HG02884 (cell line): ENCODE results near the gene OR14A2.
A peak's percentile ranks its signal among the peaks of the same experiment; 100 is the strongest.
"Not testable (repeated sequence)": the region's sequence is repeated elsewhere in the genome, so short reads cannot be mapped to it uniquely, and the experiment has no call there.

Source experiments
- ATAC-seq: cut with Tn5 transposase; IDR thresholded peaks from one replicate; pipeline ENCODE4 v1.9.1; 2021; ENCODE audit warnings: mild to moderate bottlenecking, moderate library complexity; ENCODE audit not compliant: unreplicated experiment

Gene OR14A2

DNA sequence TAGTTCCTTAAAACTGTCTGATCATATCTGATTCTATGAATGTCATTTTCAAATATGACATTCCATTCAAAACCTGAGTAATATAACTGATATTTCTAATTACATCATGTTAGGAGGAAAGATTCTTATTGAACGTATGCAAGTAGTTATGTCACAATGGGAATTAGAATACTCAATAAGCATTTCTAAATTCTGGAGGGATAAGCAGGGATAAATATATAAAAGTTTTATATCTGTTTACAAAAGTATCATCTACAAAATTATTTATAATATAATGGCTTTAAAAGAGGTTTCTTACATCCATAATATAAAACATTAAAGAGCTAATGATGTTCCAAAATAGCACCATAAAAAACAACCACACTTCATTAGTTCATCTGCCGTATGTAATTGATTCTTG, at the start of gene OR14A2:
OR14A2 (minus strand) TSS at position 101 of the 400 bp plus-strand sequence.
- no peak for ATAC-seq

DNA sequence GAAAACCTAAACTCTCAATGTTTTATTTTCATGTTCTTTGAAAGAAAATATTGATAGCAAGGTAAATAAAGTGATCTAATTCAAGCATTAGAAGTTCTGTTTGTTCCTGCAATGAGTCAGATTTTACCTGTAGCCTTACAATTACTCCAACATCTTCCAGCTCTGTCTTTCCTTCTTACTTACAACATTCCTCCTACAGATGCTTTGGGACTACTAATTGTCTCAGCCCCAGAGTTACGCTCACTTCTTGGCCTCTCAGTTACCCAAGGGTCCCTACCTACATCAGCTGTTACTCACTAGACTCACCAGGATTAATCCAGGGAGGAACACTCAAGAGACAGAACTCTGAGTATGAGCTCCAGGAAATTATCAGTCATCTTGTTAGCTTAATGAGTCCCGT, 49.6 kb upstream of the OR14A2 start:
- no peak for ATAC-seq

DNA sequence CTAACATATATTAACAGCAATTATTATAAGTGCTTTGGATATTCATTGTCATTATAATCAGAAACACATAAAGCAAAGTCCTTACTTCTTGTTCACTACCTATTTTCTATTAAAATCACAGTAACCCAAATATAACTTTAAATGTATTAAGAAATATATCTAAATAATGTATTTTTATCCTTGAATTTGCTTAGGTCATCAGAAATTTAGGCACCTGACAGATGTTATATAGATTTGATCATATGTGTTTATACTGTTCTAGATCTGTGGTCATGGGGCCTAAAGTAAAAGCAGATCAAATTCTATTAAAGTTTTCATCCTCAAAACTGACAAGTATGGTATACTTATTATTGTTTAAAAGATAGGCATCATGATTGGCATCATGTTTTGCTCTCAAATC, 21.7 kb upstream of the OR14A2 start:
- no peak for ATAC-seq

DNA sequence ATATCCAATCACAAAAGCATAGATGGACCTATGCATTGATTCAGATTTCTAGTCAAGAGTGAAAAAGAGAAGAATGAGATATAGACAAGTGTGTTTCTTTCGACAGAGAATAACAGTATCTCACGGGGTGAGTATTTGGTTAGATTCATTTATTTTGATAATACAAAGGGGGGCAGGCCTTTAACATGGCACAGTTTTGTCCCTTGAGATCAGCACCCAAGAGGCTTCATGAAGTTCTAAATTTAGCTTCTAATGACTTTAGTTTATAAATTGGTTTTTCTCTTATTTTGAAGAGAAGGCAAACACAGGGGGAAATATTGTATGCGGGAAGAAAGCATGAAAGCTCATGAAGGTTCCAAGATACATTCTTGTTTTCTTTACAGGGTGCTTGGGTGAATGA, 12.5 kb upstream of the OR14A2 start, which contains the start of gene OR1C1:
OR1C1 (minus strand) TSS at position 101 of the 400 bp plus-strand sequence. CDS start 2,150 bp downstream, outside the sequence.
- ATAC-seq = no peak

DNA sequence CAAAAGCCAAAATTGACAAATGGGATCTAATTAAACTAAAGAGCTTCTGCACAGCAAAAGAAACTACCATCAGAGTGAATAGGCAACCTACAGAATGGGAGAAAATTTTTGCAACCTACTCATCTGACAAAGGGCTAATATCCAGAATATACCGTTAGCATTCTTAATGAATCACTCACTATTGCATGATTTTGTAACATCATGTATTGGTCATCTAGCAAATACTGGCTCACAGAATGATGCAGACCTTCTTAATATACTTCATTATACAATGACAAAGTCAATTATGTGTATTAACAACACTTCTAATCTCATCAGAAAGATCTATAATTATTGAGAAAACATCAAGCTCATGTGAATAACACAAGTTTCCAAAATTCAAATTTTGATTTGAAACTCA, 6.4 kb upstream of the OR14A2 start:
- ATAC-seq = not testable (repeated sequence)

DNA sequence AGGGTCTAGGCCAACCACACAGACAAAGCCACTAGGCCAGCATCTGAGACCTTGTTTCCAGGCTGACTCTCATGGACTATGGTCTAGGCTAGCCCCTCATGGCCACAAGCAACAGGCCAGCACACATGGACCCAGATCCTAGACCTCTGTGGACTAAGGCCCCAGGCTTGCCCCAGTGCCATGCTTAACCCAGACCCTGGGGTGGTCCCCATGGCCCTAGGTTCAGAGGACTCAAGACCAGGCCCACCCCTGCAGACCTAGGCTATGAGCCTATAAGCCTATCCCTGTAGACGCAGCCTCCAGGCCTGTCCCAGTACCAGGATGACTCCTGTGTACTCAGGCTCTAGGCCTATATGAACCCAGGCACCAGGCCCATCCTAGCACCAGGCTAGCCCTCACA, 1.9 kb upstream of the OR14A2 start:
- ATAC-seq = no peak

DNA sequence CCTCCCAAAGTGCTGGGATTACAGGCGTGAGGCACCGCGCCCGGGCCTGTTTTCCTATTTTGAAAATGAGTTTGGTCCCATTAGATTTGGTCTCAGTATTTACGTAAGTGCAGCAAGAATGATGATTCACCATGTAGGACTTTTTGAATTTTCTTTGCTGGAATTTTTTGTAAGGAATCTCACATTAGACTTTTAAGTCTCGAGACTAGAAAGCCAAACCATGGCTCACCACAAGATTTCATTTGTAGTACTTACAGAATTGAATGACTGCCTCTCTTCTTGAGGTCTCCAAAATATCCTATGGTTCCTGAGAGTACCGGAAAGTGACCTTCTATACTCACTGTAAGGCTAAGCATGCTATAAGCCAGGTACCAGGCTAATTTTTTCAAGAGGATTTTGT, 325 bp downstream of the OR14A2 start:
- ATAC-seq = no peak

DNA sequence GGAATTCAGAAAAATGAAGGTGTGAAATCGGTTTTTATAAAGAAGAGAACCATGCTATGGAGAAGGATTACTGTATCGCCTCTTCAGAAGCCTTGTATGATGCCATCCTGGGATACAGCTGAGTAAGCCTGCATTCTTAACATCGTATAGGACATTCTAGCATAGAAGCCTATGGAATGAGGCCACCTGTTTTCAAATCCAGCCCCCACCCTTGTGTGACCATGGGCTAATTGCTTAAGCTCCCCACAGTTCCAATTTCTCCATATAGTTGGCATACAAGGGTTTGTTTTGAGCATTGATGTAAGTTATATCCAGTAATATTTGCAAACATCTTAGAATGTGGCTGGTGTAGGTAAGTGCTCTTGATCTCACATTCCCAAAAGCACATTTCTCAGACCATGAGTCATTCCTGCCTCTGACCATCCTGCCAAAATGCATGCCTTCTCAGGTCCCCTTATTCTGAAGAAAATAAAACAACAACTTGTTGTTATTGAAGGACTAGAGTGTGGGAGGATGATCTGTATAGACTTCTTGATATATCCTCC, 1.5 kb downstream of the OR14A2 start:
- no peak for ATAC-seq

DNA sequence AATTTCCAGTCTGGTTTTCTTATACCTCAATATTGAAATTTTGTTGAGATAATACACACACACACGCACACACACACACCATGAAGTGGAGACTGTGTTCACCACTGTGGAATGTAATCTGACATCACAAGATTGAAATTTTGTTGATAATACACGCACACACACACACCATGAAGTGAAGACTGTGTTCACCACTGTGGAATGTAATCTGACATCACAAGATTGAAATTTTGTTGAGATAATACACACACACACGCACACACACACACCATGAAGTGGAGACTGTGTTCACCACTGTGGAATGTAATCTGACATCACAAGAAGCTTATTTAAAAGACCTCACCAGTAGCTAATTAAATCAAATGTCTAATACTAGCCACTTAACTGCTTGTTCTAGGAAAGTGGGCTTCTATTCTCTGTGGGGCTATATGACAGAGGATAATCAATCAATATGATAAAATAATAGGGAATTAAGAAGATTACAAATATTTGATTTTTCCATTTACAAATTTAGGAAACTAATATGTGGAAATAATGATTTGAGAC, 5.7 kb downstream of the OR14A2 start:
- not testable (repeated sequence) for ATAC-seq

DNA sequence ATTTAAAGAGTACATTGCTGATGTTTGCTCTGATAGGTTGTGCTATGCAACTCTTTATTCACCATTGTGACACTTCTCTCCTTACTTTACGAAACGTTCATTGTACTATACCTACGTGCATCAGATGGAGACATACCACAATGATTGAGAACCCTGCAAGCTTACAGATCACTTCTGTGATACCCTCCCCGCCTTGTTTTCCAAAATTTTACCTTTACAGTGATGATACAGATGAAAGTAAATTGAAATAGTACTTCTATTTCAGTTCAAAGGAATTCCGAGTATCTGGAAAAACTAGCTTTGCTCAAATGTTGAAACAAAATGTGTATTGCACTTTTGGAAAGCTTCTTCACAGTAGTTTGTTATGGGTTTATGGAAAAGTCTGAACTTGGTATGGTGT, 6.2 kb downstream of the OR14A2 start:
- no peak for ATAC-seq

DNA sequence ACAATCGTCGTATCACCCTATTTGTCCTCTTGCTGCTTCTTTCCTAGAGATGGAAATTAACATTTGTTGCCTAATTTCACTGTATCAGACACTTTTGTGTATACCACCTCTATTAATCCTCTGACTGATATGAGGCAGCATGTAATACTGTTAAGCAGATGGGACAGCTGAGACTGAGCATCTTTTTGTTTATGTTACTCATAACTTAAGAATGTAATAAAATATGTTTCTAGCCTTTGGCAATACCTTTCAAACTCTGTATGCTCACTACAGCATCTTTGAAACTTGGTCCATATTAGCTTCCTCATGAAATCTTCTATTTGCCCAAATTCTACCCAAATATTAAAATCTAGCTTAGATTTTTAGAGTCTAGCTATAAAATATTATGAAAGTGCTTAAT, 7.2 kb downstream of the OR14A2 start:
- ATAC-seq = no peak

DNA sequence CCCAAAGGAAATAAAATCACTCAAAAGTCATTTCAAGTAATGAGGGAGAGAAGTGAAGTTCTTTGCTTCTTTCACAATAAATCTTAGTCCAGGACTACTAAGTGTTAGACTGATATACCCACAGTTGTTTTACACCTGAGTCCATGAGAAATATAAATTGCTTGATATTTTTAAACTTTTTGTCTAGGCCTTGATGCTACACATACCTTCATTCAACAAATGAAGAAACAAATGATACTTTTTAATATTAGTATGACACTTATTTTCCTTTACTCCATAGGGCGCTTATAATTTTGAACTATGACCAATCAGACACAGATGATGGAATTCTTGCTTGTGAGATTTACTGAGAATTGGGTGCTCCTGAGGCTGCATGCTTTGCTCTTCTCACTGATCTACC, 9.6 kb downstream of the OR14A2 start, which contains the start of gene OR14K1:
OR14K1 (plus strand) TSS at position 301 of the 400 bp plus-strand sequence; CDS start at position 301, 0 bp downstream.
- ATAC-seq = no peak

DNA sequence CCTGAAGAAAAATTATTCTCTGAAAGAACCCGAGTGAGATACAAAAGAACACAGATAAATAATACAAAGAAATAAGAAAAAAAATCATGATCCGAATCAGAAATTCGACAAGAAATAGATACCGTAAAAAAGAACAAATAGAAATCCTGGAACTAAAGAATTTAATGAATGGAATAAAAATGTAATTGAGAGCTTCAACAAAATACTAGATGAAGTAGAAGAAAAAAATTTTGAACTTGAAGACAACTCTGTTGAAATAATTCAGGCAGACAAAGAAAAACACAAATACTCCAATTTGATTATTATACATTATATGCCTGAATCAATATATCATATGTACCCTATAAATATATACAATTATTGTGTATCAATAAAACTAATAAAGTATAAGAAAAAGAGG, 26.7 kb downstream of the OR14A2 start:
- ATAC-seq = no peak

DNA sequence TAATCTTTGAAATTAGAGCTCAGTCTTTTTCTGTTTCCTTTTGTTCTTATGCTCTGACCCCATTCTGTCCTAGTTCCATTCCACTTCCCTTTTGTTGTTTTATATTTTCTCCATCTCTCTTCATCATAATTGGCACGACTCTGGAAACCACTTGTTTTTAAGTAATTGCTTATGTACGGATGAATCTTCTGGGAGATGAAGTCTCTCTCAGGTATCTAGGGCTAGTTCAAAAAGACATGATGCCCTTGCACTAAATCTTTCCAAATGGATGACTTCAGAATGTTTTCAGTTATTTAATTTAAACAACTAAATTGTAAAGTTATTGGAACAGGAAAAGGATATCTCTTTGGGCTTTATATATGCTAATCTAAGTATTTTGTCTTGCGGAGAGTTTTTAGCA, 31.4 kb downstream of the OR14A2 start, which contains the start of gene OR6F1:
OR6F1 (minus strand) TSS at position 101 of the 400 bp plus-strand sequence. CDS start 3,891 bp downstream, outside the sequence.
- no peak for ATAC-seq

DNA sequence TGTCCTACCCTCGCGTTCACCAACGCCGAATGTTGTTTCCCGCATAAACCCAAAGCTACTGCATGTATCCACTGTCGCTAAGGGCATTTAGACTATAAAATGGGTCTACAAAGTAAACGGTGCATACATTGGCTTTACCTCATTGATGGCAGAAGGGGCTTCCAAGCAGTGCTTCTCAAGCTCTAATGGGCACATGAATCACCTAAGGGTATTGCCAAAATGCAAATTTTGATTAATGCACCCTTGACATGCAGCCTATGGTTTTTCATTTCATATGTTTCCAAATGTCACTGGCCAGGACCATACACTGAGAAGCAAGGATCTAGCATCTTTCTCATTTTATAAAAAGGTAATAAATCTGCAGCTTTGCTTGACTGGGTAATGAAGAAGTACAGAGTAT, 34.2 kb downstream of the OR14A2 start:
- ATAC-seq = no peak

DNA sequence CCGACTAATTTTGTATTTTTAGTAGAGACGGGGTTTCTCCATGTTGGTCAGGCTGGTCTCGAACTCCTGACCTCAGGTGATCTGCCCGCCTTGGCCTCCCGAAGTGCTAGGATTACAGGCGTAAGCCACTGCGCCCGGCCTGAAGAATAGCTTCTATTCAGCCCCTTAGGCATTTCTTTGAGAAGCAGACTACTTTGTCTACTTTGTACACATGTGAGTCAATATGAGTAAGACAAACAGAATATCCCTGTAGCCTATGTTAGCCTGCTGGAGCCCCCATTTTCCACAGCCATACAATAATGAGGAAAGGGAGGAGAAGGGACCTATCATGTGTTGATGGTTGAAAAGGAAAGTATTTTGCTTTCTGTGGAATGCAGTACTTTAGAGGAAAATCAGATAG, 37.3 kb downstream of the OR14A2 start:
- not testable (repeated sequence) for ATAC-seq

DNA sequence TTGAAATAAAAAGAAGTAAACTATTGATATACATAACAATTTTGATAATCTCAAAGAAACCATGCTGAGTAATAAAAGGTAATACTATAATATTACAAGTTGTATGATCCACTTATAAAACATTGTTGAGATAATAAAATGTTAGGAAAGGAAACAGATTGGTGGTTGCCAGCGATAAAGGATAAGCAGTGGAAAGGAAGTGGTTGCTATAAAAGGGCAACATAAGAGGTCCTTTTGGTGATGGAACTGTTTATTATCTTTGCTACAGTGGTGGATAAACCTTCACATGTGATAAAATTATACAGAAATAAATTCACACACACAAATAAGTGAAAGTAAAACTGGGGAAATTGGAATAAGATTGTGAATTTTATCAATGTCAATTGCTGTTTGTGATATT, 46.6 kb downstream of the OR14A2 start:
- no peak for ATAC-seq

DNA sequence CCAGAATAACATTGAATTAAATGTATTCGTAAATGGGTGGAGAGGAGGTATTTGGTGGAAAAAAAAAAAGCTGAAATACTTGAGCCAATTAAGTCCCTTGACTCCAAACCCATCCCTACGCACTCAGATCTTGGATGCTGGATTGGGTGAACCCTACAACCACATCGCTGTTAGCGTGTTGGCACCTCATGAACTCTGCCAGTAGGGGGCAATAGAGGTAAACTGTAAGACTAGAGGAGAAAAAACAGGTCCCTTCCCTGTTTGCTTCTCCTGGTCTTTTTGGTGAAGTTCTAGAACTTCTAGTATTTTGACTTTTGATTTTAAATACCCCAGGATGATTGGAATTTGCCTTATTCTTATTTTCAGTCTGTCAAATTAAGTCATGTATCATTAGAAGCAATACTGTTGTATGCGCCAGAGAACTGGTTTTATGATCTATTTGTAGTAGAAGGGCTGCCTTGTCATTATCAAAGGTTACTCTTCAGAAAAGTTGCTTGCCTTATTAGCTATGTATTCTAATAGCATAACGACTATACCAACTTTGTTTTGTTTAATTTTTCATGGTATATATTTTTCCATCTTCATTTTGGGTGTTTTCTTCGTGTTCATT, 66.5 kb downstream of the OR14A2 start:
- ATAC-seq = peak; percentile 96

DNA sequence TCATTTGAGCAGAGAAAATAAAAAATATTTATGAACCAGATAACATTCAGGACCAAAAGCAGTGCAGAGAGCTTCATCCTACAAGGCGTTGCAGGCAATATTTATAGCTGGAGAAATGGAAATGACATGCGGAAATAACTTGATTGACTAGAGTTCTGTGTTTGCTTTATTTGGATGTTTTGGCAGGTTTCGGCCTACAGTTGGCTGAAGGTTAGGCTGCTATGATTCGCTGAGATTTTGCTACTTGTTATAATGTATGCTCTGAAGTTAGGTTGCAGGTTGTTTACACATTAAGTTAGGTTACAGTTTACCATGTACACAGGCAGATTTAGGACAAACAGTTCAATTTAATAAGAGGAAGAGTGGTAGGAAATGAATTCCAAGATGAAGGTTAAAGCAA, 67.8 kb downstream of the OR14A2 start:
- ATAC-seq = no peak

DNA sequence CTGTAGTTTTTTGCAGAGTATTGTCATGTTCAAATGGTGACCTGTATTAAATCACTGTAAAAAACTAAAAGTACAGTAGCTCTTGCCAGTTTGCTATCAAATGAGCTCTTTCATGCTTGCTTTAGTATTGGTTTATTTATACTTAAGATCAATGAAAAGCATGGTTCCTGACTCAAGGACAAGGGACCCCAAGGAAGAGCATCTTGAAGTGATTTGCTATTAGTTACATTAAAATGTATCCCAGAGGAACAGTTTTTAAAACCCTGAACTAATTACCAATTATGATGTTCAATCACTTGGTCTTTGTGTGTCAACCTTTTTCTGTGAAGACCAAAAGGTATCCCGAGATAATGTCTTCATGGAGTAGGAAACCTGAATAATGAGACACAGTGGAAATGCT, 68.3 kb downstream of the OR14A2 start, which contains the start of gene OR13G1:
OR13G1 (minus strand) TSS at position 101 of the 400 bp plus-strand sequence. CDS start 6,698 bp downstream, outside the sequence.
- no peak for ATAC-seq
